Sigmoid colon (tissue), 4 donors: Measurements from ENCODE around the gene ARHGAP10.

ENCODE experiments used
- EP300 ChIP-seq, 4 donors: sonication (generic); formaldehyde crosslinking; IDR thresholded peaks; one replicate each; pipeline ENCODE4 v1.6.1; 2017; ENCODE audit warnings: antibody characterized with exemption in 4 of 4
- POLR2A ChIP-seq, 2 donors: fragments of 450-650 bp; IDR thresholded peaks; one replicate each; pipeline ENCODE4 v1.6.1; 2016; ENCODE audit warnings: antibody characterized with exemption in 2 of 2, mild to moderate bottlenecking in 2 of 2, moderate library complexity in 2 of 2
- POLR2AphosphoS5 ChIP-seq, 4 donors: sonication (generic); formaldehyde crosslinking; IDR thresholded peaks; one replicate each; pipeline ENCODE4 v1.6.1; 2017; ENCODE audit warnings: antibody characterized with exemption in 4 of 4
- TF ChIP-seq, protein P1 (sequence below), 4 experiments: fragments of 450-650 bp in 3 of 4; fragments of 200-600 bp in 1 of 4; IDR thresholded peaks; one replicate each; pipeline ENCODE4 v1.5.1; 2016 to 2019; ENCODE audit warnings: antibody characterized with exemption in 4 of 4, mild to moderate bottlenecking in 3 of 4, moderate library complexity in 2 of 4

DNA sequence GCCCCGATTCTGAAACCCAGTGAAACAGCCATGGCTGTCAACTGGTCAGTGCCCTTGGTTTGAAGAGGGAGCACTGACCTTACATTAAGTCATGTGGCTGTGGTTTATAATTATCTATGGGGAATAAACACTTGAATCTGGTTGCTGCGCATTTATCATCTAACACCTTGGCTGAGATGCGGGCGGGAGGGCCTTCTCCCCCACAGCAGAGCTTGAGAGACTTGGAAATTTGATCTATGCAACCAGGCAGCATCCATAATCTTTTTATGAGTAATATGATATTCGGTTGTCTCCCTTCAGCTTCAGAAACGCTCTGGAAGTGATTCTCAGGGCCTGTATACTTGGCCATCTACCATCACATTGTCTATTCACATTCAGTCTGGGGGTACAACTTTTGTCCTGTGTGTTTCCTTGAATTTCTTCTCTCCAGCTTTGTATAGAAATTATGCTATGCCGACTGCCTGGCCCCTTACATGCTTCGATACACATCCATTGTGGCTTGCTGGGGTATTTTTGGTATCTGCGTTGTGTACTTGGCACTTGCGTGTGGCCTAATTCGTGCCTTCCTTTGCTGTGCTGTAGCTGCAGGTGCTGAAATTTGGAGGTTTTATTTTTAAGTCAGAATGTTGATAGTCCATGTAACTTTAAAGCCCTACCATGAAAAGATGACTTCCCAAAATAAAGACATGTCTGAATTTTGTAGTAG, 321.6 kb downstream of the ARHGAP10 start:
- no peak for TF ChIP-seq POLR2AphosphoS5 (IDR thresholded peaks at IDR 0.05)
- TF ChIP-seq, protein P1, sequence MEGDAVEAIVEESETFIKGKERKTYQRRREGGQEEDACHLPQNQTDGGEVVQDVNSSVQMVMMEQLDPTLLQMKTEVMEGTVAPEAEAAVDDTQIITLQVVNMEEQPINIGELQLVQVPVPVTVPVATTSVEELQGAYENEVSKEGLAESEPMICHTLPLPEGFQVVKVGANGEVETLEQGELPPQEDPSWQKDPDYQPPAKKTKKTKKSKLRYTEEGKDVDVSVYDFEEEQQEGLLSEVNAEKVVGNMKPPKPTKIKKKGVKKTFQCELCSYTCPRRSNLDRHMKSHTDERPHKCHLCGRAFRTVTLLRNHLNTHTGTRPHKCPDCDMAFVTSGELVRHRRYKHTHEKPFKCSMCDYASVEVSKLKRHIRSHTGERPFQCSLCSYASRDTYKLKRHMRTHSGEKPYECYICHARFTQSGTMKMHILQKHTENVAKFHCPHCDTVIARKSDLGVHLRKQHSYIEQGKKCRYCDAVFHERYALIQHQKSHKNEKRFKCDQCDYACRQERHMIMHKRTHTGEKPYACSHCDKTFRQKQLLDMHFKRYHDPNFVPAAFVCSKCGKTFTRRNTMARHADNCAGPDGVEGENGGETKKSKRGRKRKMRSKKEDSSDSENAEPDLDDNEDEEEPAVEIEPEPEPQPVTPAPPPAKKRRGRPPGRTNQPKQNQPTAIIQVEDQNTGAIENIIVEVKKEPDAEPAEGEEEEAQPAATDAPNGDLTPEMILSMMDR (IDR thresholded peaks at IDR 0.05) = no peak
- no peak for TF ChIP-seq POLR2A (IDR thresholded peaks at IDR 0.05)
- no peak for TF ChIP-seq EP300 (IDR thresholded peaks at IDR 0.05)
